ENCODE measurements around the gene SUGCT. TPM values are rescaled to one million over a fixed set of nuclear protein-coding genes. Genes with fewer than 3 reads are reported as not detected.

Gene SUGCT
- polyA plus RNA-seq, 1 of the 3 experiments (the other 2 are of a cell fraction): 53.7 TPM

- Histone ChIP-seq H3F3A (replicated peaks; ENCODE audit: insufficient read depth) (no peaks in the 10 kb centered on the region), H3K4me2 (no peak overlapping the region), H3K9me3 (no peaks in the 10 kb centered on the region), H4K20me1 (ENCODE audit: insufficient read depth) (0 out of 2 replicates have a peak, but pooled peaks cover 5% of the 10 kb centered on the region), H3K9ac (no peak overlapping the region), H3K27ac (ENCODE audit: low read depth in 2 of 2, low read length in 1 of 2) (no peak overlapping the region), H3K27me3 (ENCODE audit: insufficient read depth) (no peaks in the 10 kb centered on the region), H3K9me2 (no peaks in the 10 kb centered on the region), H3K4me3 (ENCODE audit: low read depth in 2 of 2, low read length in 1 of 2) (no peak overlapping the region), H2AFZ (ENCODE audit: low read depth) (no peak overlapping the region), H3K36me3 (replicated peaks in 1 of 2; ENCODE audit: control insufficient read depth in 1 of 2, insufficient read depth in 2 of 2, low read length in 1 of 2) (peaks cover 5 to 26% of the 10 kb centered on the region in 2 experiments), H3K4me1 (ENCODE audit: control insufficient read depth in 1 of 2, insufficient read depth in 2 of 2, low read depth in 1 of 2, low read length in 1 of 2) (peaks cover 0 to 20% of the 10 kb centered on the region in 2 experiments; a peak in 2 of 4 replicates), H3K79me2 (ENCODE audit: insufficient read depth) (peaks cover 64% of the 10 kb centered on the region)
- no peak for DNase-seq
- 90% methylated on average over 7 of the region's 7 CpGs for WGBS (ENCODE audit: low lambda C conversion rate)
- ChIA-PET CTCF (no interaction called here), POLR2A (no interaction called here)
- TF ChIP-seq IRF3 (IDR thresholded peaks at IDR 0.05; ENCODE audit: low read depth, low read length): no peak
- no peak for TF ChIP-seq RAD21 (IDR thresholded peaks at IDR 0.05; ENCODE audit: low read length)
- TF ChIP-seq FOSL2 (IDR thresholded peaks at IDR 0.05; ENCODE audit: borderline replicate concordance, low read depth): no peak
- TF ChIP-seq SIN3A (IDR thresholded peaks at IDR 0.05; ENCODE audit: borderline replicate concordance, low read depth, low read length): no peak
- no peak for TF ChIP-seq RCOR1 (IDR thresholded peaks at IDR 0.05; ENCODE audit: low read length)
Measured at GRCh38 chr7:40638545-40639320, 503.9 kb downstream of the SUGCT start.

DNA sequence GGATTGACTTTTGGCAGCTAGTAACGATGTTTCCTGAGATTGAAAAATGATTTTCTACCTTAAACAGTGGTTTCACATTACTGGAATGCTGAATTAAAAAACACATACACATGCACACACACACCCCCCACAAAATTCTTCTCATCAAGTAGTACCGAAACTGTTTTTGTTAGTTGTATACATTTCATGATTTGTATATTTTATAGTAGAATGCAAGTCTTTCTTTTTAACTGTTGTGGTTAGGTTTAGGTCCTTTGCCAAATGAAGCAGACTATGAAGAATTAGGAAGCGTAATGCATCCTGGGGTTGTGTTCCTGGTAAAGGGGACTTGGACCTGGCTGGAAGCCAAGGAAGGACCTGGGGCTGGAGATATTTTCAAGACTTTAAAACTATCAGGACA lies 505.8 kb downstream of the SUGCT start:
- CTCF ChIA-PET: interaction anchor here (1.8 kb wide), 1 partner anchor 1064 kb away, joined by 4 read pairs; no protein-coding TSS in a partner anchor

More for the DNA sequence above, 505.8 kb downstream of the SUGCT start:
- Histone ChIP-seq H3K36me3 (replicated peaks in 1 of 2; ENCODE audit: control insufficient read depth in 1 of 2, insufficient read depth in 2 of 2, low read length in 1 of 2) (peaks cover 0 to 10% of the 10 kb centered on the region in 2 experiments), H3K9ac (no peak overlapping the region), H3K4me2 (no peak overlapping the region), H3K9me3 (no peaks in the 10 kb centered on the region), H3K27ac (ENCODE audit: low read depth in 2 of 2, low read length in 1 of 2) (peak overlapping the region in 1 of 2 experiments; percentile 87; a peak in 2 of 4 replicates), H3K9me2 (no peaks in the 10 kb centered on the region), H3K27me3 (ENCODE audit: insufficient read depth) (no peaks in the 10 kb centered on the region), H3K4me1 (ENCODE audit: control insufficient read depth in 1 of 2, insufficient read depth in 2 of 2, low read depth in 1 of 2, low read length in 1 of 2) (peaks cover 0 to 35% of the 10 kb centered on the region in 2 experiments; a peak in 2 of 4 replicates), H4K20me1 (ENCODE audit: insufficient read depth) (0 out of 2 replicates have a peak, but pooled peaks cover 5% of the 10 kb centered on the region), H3F3A (replicated peaks; ENCODE audit: insufficient read depth) (no peaks in the 10 kb centered on the region), H2AFZ (ENCODE audit: low read depth) (no peak overlapping the region), H3K4me3 (ENCODE audit: low read depth in 2 of 2, low read length in 1 of 2) (no peak overlapping the region), H3K79me2 (ENCODE audit: insufficient read depth) (peaks cover 75% of the 10 kb centered on the region)
- no peak for DNase-seq
- POLR2A ChIA-PET: no interaction called here
- WGBS (ENCODE audit: low lambda C conversion rate): 70% methylated on average over 3 of the region's 3 CpGs
- TF ChIP-seq CHD2 (IDR thresholded peaks at IDR 0.05; ENCODE audit: low read length, partially characterized antibody): no peak
- TF ChIP-seq EP300 (IDR thresholded peaks at IDR 0.05; ENCODE audit: borderline replicate concordance in 1 of 2, low read depth in 1 of 2, low read length in 1 of 2): 0 out of 4 replicates have a peak, but pooled peaks of 1 of the 2 experiments have one; percentile 31
- no peak for TF ChIP-seq GABPA (IDR thresholded peaks at IDR 0.05; ENCODE audit: low read depth)
- TF ChIP-seq SIN3A (IDR thresholded peaks at IDR 0.05; ENCODE audit: borderline replicate concordance, low read depth, low read length): no peak
- TF ChIP-seq, protein P1, sequence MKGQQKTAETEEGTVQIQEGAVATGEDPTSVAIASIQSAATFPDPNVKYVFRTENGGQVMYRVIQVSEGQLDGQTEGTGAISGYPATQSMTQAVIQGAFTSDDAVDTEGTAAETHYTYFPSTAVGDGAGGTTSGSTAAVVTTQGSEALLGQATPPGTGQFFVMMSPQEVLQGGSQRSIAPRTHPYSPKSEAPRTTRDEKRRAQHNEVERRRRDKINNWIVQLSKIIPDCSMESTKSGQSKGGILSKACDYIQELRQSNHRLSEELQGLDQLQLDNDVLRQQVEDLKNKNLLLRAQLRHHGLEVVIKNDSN (IDR thresholded peaks at IDR 0.05; ENCODE audit: borderline replicate concordance, low read depth): no peak
- no peak for TF ChIP-seq FOXM1 (IDR thresholded peaks at IDR 0.05; ENCODE audit: low read depth)
- no peak for TF ChIP-seq NRF1 (IDR thresholded peaks at IDR 0.05; ENCODE audit: low read depth, low read length)
- peak; percentile 36; the same call in 1 of the 2 replicates for TF ChIP-seq NFIC (IDR thresholded peaks at IDR 0.05; ENCODE audit: borderline replicate concordance)
- TF ChIP-seq, protein P2, sequence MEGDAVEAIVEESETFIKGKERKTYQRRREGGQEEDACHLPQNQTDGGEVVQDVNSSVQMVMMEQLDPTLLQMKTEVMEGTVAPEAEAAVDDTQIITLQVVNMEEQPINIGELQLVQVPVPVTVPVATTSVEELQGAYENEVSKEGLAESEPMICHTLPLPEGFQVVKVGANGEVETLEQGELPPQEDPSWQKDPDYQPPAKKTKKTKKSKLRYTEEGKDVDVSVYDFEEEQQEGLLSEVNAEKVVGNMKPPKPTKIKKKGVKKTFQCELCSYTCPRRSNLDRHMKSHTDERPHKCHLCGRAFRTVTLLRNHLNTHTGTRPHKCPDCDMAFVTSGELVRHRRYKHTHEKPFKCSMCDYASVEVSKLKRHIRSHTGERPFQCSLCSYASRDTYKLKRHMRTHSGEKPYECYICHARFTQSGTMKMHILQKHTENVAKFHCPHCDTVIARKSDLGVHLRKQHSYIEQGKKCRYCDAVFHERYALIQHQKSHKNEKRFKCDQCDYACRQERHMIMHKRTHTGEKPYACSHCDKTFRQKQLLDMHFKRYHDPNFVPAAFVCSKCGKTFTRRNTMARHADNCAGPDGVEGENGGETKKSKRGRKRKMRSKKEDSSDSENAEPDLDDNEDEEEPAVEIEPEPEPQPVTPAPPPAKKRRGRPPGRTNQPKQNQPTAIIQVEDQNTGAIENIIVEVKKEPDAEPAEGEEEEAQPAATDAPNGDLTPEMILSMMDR (IDR thresholded peaks at IDR 0.05): no peak

All from SK-N-SH (cell line).